Panc1 (cell line): ENCODE measurements around the gene CHST9. TPM values are rescaled to one million over a fixed set of nuclear protein-coding genes. Genes with fewer than 3 reads are reported as not detected.

Experiments used
- ATAC-seq: fragments of 200-7000 bp; cut with Tn5 transposase; 2 replicates; pipeline ENCODE4 v1.9.1; 2020; ENCODE audit warnings: mild to moderate bottlenecking, moderate library complexity
- BruUV-seq: library from RNA; stranded (reverse); fragments of 400-500 nt; replicated peaks from 2 replicates; lab custom pipeline; 2021; lab: Mats Ljungman, UMichigan
- CTCF ChIA-PET: fragments of 300-600 bp; sonication (Branson Sonifier 250); formaldehyde crosslinking; loops from one replicate; lab custom pipeline; 2022; ENCODE audit warnings: antibody characterized with exemption; lab: Charles Lee
- POLR2A ChIA-PET: fragments of 300-600 bp; sonication (Branson Sonifier 250); formaldehyde crosslinking; loops from one replicate; lab custom pipeline; 2022; ENCODE audit warnings: antibody characterized with exemption; lab: Charles Lee
- DNase-seq: peaks from one replicate; pipeline ENCODE4 v3.0.0-alpha.2; 2010; ENCODE audit warnings: low read depth, low spot score
- H3K27ac ChIP-seq: 2 replicates; pipeline ENCODE4 v1.5.1; 2011; ENCODE audit warnings: mild to moderate bottlenecking, low read length, inconsistent platforms
- H3K27me3 ChIP-seq: fragments of 200-500 bp; sonication (Bioruptor generic); 2 replicates; pipeline ENCODE4 v1.6.0; 2014; ENCODE audit warnings: low read length, inconsistent platforms; ENCODE audit not compliant: control insufficient read depth, insufficient read depth
- H3K36me3 ChIP-seq: fragments of 200-500 bp; sonication (Bioruptor generic); 2 replicates; pipeline ENCODE4 v1.5.1; 2014; ENCODE audit warnings: inconsistent platforms, mild to moderate bottlenecking, low read length, moderate library complexity; ENCODE audit not compliant: control insufficient read depth, insufficient read depth
- H3K4me1 ChIP-seq: 2 replicates; pipeline ENCODE4 v1.5.1; 2011; ENCODE audit warnings: inconsistent platforms, mild to moderate bottlenecking, low read length, moderate library complexity; ENCODE audit not compliant: control insufficient read depth, insufficient read depth
- H3K4me3 ChIP-seq, 2 experiments: 2 replicates each; pipeline ENCODE4 v1.5.1; 2011 to 2012; ENCODE audit warnings: low read depth in 2 of 2, low read length in 2 of 2, mild to moderate bottlenecking in 2 of 2, inconsistent platforms in 1 of 2, moderate library complexity in 1 of 2
- H3K9me3 ChIP-seq: fragments of 200-500 bp; sonication (Bioruptor generic); 2 replicates; pipeline ENCODE4 v1.5.1; 2014; ENCODE audit warnings: low read depth, mild to moderate bottlenecking, inconsistent platforms, low read length, moderate library complexity; ENCODE audit not compliant: control insufficient read depth, insufficient read depth
- CTCF ChIP-seq: fragments of 450-650 bp; IDR thresholded peaks from 2 replicates; pipeline ENCODE4 v1.5.1; 2017; ENCODE audit warnings: mild to moderate bottlenecking
- POLR2AphosphoS5 ChIP-seq: IDR thresholded peaks from 2 replicates; pipeline ENCODE4 v1.6.1; 2012; ENCODE audit warnings: mild to moderate bottlenecking, low read depth, low read length, moderate library complexity
- REST ChIP-seq, 2 experiments: IDR thresholded peaks; 2 replicates each; pipeline ENCODE4 v1.6.1; 2011 to 2012; ENCODE audit warnings: low read depth in 2 of 2, control low read depth in 1 of 2, low read length in 1 of 2, mild to moderate bottlenecking in 1 of 2, moderate library complexity in 1 of 2; ENCODE audit not compliant: insufficient read depth in 1 of 2
- SIN3A ChIP-seq: IDR thresholded peaks from 2 replicates; pipeline ENCODE4 v1.6.1; 2012; ENCODE audit warnings: low read depth, mild to moderate bottlenecking, low read length, moderate library complexity, borderline replicate concordance; ENCODE audit not compliant: insufficient read depth
- TCF7L2 ChIP-seq: IDR thresholded peaks from 2 replicates; pipeline ENCODE4 v1.6.1; 2011; ENCODE audit warnings: mild to moderate bottlenecking, low read depth, low read length, inconsistent platforms
- in situ Hi-C: cut with HindIII; loops from 2 replicates; pipeline ENCODE4 v1.10.0; 2016; ENCODE audit warnings: low sequenced_read_pairs, low pct_unique_long_range_greater_than_20kb
- intact Hi-C: fragments of 100-400 bp; cut with micrococcal nuclease; formaldehyde crosslinking; loops from one replicate; pipeline ENCODE4 v1.10.0; 2022; ENCODE audit not compliant: unreplicated experiment
- total RNA-seq: library from RNA; stranded (reverse); gene quantifications from one replicate; pipeline ENCODE4 v1.2.1, GENCODE V29; 2021; ENCODE audit not compliant: unreplicated experiment

Gene CHST9
- total RNA-seq, 1 experiment from 2014 or later, result 0.05 TPM

- intact Hi-C loops, result no loop called here
- Histone ChIP-seq H3K4me1 (no peaks in the 10 kb centered on the region), H3K9me3 (no peaks in the 10 kb centered on the region), H3K4me3 (no peak overlapping the region), H3K27ac (no peak overlapping the region), H3K36me3 (no peaks in the 10 kb centered on the region), H3K27me3 (no peaks in the 10 kb centered on the region)
- BruUV-seq, result no TSS peak
- ChIA-PET CTCF (no interaction called here), POLR2A (no interaction called here)
- ATAC-seq (no peak), DNase-seq (no peak)
- TF ChIP-seq TCF7L2, result no peak
- no peak for TF ChIP-seq CTCF
- TF ChIP-seq SIN3A, result no peak
- TF ChIP-seq REST (IDR thresholded peaks at IDR 0.05; ENCODE audit: insufficient read depth in 1 of 2, low read depth in 2 of 2, low read length in 1 of 2), result no peak
- TF ChIP-seq POLR2AphosphoS5, result no peak
- in situ Hi-C loops, result no loop called here
Measured at GRCh38 chr18:27225947-27226481, 40.9 kb upstream of the CHST9 start.

- no peaks in the 10 kb centered on the region for H3K27me3 ChIP-seq
- DNase-seq (no peak), ATAC-seq (no peak)
- H3K36me3 ChIP-seq, result no peaks in the 10 kb centered on the region
- ChIA-PET POLR2A (no interaction called here), CTCF (no interaction called here)
- H3K4me1 ChIP-seq, result no peaks in the 10 kb centered on the region
- in situ Hi-C loops (no loop called here), intact Hi-C loops (no loop called here)
- H3K4me3 ChIP-seq, result no peak overlapping the region
- H3K9me3 ChIP-seq, result no peaks in the 10 kb centered on the region
- TF ChIP-seq CTCF, result no peak
- no peak for TF ChIP-seq TCF7L2
- TF ChIP-seq REST (IDR thresholded peaks at IDR 0.05; ENCODE audit: insufficient read depth in 1 of 2, low read depth in 2 of 2, low read length in 1 of 2), result no peak
- TF ChIP-seq POLR2AphosphoS5, result no peak
- H3K27ac ChIP-seq, result no peak overlapping the region
- BruUV-seq, result no TSS peak
Measured at GRCh38 chr18:27223526-27224291, 38.6 kb upstream of the CHST9 start.
